Vagina (tissue), 2 donors: ENCODE results near the gene TOX3. TPM values are rescaled to one million over a fixed set of nuclear protein-coding genes. Genes with fewer than 3 reads are reported as not detected.

Experiments used
- DNase-seq, 2 donors: peaks; one replicate each; pipeline ENCODE4 v3.0.0-alpha.2; 2017; ENCODE audit errors: extremely low spot score in 2 of 2
- H3K27ac ChIP-seq: fragments of 200-600 bp; sonication (generic); one replicate; pipeline ENCODE4 v1.5.1; 2019
- H3K27me3 ChIP-seq: fragments of 200-600 bp; sonication (generic); one replicate; pipeline ENCODE4 v1.5.1; 2019
- H3K36me3 ChIP-seq, 2 donors: fragments of 200-600 bp; sonication (generic); one replicate each; pipeline ENCODE4 v1.5.1; 2017 to 2019
- H3K4me1 ChIP-seq: fragments of 200-600 bp; sonication (generic); one replicate; pipeline ENCODE4 v1.5.1; 2019
- H3K4me3 ChIP-seq, 2 donors: fragments of 200-600 bp; sonication (generic); 1 replicate in 1 of 2; 2 replicates in 1 of 2; pipeline ENCODE4 v1.5.1; 2016 to 2019
- H3K9me3 ChIP-seq: fragments of 200-600 bp; sonication (generic); one replicate; pipeline ENCODE4 v1.5.1; 2019
- POLR2A ChIP-seq, 2 donors: fragments of 450-650 bp; IDR thresholded peaks; one replicate each; pipeline ENCODE4 v1.6.1; 2017; ENCODE audit warnings: antibody characterized with exemption in 2 of 2, mild to moderate bottlenecking in 2 of 2, moderate library complexity in 2 of 2
- POLR2AphosphoS5 ChIP-seq, 2 donors: sonication (generic); formaldehyde crosslinking; IDR thresholded peaks; one replicate each; pipeline ENCODE4 v1.9.0; 2017; ENCODE audit warnings: antibody characterized with exemption in 2 of 2, mild to moderate bottlenecking in 2 of 2, low read depth in 1 of 2; ENCODE audit not compliant: insufficient read depth in 1 of 2
- intact Hi-C: fragments of 100-400 bp; cut with DNase I; formaldehyde crosslinking; loops from one replicate; pipeline ENCODE4 v1.15.1; 2023
- total RNA-seq: library from RNA; depleted of rRNA; stranded (reverse); fragments of >200 nt; gene quantifications from one replicate; pipeline ENCODE4 v1.2.3, GENCODE V29; 2016
- TF ChIP-seq, protein P1 (sequence below), 3 experiments: fragments of 450-650 bp in 2 of 3; fragments of 200-600 bp in 1 of 3; sonication (generic) in 1 of 3; IDR thresholded peaks; one replicate each; pipeline ENCODE4 v1.5.1; 2017 to 2019; ENCODE audit warnings: antibody characterized with exemption in 3 of 3, mild to moderate bottlenecking in 2 of 3, moderate library complexity in 2 of 3

Gene TOX3
- total RNA-seq, 1 donor from 2014 or later = 1.2 TPM

GRCh38 chr16:52499060-52499440, 47.9 kb downstream of the TOX3 start:
- Histone ChIP-seq H3K36me3 (no peaks in the 10 kb centered on the region), H3K9me3 (no peaks in the 10 kb centered on the region), H3K27me3 (no peaks in the 10 kb centered on the region), H3K4me1 (peaks cover 13% of the 10 kb centered on the region), H3K27ac (no peak overlapping the region), H3K4me3 (no peak overlapping the region)
- DNase-seq = no peak
- intact Hi-C loops = no loop called here
- no peak for TF ChIP-seq POLR2A (IDR thresholded peaks at IDR 0.05)
- TF ChIP-seq POLR2AphosphoS5 (IDR thresholded peaks at IDR 0.05; ENCODE audit: insufficient read depth in 1 of 2, low read depth in 1 of 2) = no peak
- TF ChIP-seq, protein P1, sequence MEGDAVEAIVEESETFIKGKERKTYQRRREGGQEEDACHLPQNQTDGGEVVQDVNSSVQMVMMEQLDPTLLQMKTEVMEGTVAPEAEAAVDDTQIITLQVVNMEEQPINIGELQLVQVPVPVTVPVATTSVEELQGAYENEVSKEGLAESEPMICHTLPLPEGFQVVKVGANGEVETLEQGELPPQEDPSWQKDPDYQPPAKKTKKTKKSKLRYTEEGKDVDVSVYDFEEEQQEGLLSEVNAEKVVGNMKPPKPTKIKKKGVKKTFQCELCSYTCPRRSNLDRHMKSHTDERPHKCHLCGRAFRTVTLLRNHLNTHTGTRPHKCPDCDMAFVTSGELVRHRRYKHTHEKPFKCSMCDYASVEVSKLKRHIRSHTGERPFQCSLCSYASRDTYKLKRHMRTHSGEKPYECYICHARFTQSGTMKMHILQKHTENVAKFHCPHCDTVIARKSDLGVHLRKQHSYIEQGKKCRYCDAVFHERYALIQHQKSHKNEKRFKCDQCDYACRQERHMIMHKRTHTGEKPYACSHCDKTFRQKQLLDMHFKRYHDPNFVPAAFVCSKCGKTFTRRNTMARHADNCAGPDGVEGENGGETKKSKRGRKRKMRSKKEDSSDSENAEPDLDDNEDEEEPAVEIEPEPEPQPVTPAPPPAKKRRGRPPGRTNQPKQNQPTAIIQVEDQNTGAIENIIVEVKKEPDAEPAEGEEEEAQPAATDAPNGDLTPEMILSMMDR (IDR thresholded peaks at IDR 0.05) = no peak

GRCh38 chr16:52498328-52499059, 48.4 kb downstream of the TOX3 start:
- TF ChIP-seq POLR2A (IDR thresholded peaks at IDR 0.05) (no peak), POLR2AphosphoS5 (IDR thresholded peaks at IDR 0.05; ENCODE audit: insufficient read depth in 1 of 2, low read depth in 1 of 2) (no peak)
- TF ChIP-seq, protein P1 (IDR thresholded peaks at IDR 0.05) = no peak
- no peaks in the 10 kb centered on the region for H3K27me3 ChIP-seq
- no peaks in the 10 kb centered on the region for H3K9me3 ChIP-seq
- no peaks in the 10 kb centered on the region for H3K36me3 ChIP-seq
- peaks cover 13% of the 10 kb centered on the region for H3K4me1 ChIP-seq
- no peak overlapping the region for H3K4me3 ChIP-seq
- DNase-seq = no peak
- no peak overlapping the region for H3K27ac ChIP-seq
- intact Hi-C loops = no loop called here

- intact Hi-C loops = no loop called here
- Histone ChIP-seq H3K27me3 (no peaks in the 10 kb centered on the region), H3K9me3 (no peaks in the 10 kb centered on the region), H3K36me3 (no peaks in the 10 kb centered on the region), H3K4me3 (no peak overlapping the region), H3K4me1 (peaks cover 13% of the 10 kb centered on the region), H3K27ac (no peak overlapping the region)
- no peak for DNase-seq
- TF ChIP-seq POLR2AphosphoS5 (IDR thresholded peaks at IDR 0.05; ENCODE audit: insufficient read depth in 1 of 2, low read depth in 1 of 2) = no peak
- TF ChIP-seq POLR2A (IDR thresholded peaks at IDR 0.05) = no peak
- TF ChIP-seq, protein P1 (IDR thresholded peaks at IDR 0.05) = no peak
Measured at GRCh38 chr16:52497067-52497816, 49.7 kb downstream of the TOX3 start.

DNA sequence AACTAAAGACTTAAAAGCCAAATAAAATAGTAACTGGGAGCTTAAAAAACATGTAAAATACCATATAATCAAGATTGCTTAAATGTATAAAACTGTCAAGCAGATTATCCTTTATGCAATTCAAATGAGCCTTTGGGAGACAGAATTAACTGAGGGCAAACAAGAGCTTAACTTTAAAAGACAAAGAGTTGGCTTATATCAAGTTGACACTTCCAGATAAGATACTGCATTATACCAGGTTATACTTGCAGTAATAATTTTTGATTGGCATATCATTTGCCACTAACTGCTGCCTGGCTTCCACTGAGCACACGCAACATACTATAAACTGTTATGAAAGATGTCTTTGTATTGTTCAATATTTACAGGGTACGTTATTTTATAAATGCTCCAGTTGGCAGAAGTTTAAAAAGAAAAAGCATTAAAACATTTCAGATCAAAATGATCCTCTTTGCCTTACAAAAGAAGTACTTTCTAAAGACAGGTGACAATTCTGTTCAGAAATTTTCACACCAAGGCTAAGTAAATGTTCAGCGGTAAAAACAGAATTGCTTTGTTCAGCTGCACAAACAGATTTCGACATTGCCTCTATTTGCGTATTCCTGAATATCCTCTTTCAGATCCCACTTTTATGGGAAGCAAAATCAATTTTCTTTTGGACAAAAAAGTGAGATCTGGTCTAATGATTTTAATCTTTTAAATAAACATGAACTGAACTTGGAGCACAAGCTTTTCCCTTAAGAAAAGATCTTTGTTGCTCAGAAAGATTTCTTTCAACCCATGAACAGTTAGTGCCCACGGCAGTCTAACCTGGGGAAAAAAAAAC, 50.7 kb downstream of the TOX3 start:
- DNase-seq = no peak
- Histone ChIP-seq H3K4me3 (no peak overlapping the region), H3K4me1 (peaks cover 13% of the 10 kb centered on the region), H3K9me3 (no peaks in the 10 kb centered on the region), H3K36me3 (no peaks in the 10 kb centered on the region), H3K27ac (no peak overlapping the region), H3K27me3 (no peaks in the 10 kb centered on the region)
- no peak for TF ChIP-seq POLR2A (IDR thresholded peaks at IDR 0.05)
- TF ChIP-seq, protein P1 (IDR thresholded peaks at IDR 0.05) = no peak
- no peak for TF ChIP-seq POLR2AphosphoS5 (IDR thresholded peaks at IDR 0.05; ENCODE audit: insufficient read depth in 1 of 2, low read depth in 1 of 2)
- intact Hi-C loops = no loop called here
